ENCODE data around the gene UPF1. TPM values are rescaled to one million over a fixed set of nuclear protein-coding genes. Genes with fewer than 3 reads are reported as not detected.
"Not testable (repeated sequence)": the region's sequence is repeated elsewhere in the genome, so short reads cannot be mapped to it uniquely, and the experiment has no call there.

UPF1 gene
- total and polyA plus RNA-seq, 11 donors = 27.5 to 84.4 (median 38.3) TPM

GRCh38 chr19:18915639-18916038, 83.9 kb downstream of the UPF1 start:
- H3K4me3 ChIP-seq = no peak overlapping the region
- no peak overlapping the region for H3K27ac ChIP-seq
- H3K27me3 ChIP-seq = no peaks in the 10 kb centered on the region
- no peak for DNase-seq
- TF ChIP-seq POLR2A (IDR thresholded peaks at IDR 0.05) (no peak), CTCF (IDR thresholded peaks at IDR 0.05) (peak in 7 of 12 donors; percentile 15 to 47 (median 26))
- H3K36me3 ChIP-seq = peaks cover 0 to 46% (median 22%) of the 10 kb centered on the region in 9 donors
- peaks cover 6 to 43% (median 22%) of the 10 kb centered on the region in 12 donors for H3K4me1 ChIP-seq
- WGBS, 4 donors = 30 to 64% (median 61%) methylated on average over 2 to 5 of the region's 5 CpGs
- no peaks in the 10 kb centered on the region for H3K9me3 ChIP-seq
- intact Hi-C loops (cut with DNase I) = no loop called here
- ATAC-seq = no peak

- Histone ChIP-seq H3K4me3 (peak overlapping the region in 4 of 12 donors; percentile 66 to 97 (median 83)), H3K4me1 (peaks cover 6 to 47% (median 25%) of the 10 kb centered on the region in 12 donors), H3K36me3 (peaks cover 0 to 46% (median 27%) of the 10 kb centered on the region in 9 donors)
- H3K27ac ChIP-seq; intact Hi-C loops (cut with DNase I); H3K9me3 ChIP-seq; DNase-seq; H3K27me3 ChIP-seq; ATAC-seq: not testable (repeated sequence)
- 80 to 88% (median 85%) methylated on average over 9 of the region's 9 CpGs for WGBS, 4 donors
Measured at GRCh38 chr19:18917593-18917992, 85.8 kb downstream of the UPF1 start.

Other genes starting within 250 kb of the UPF1 start
- 100 to 1,000 TPM in 2 of 9 donors, 10 to 100 TPM in 7; 42.9 to 205 (median 68.2) TPM for gene REX1BD, start 243.2 kb upstream of the UPF1 start, total RNA-seq
- gene REX1BD, start 243.2 kb upstream of the UPF1 start, polyA plus RNA-seq = 100 to 1,000 TPM in 1 of 2 donors, 10 to 100 TPM in 1; 46.8 to 101 TPM
- gene CRLF1, start 225.2 kb upstream of the UPF1 start, total RNA-seq = 10 to 100 TPM in 4 of 9 donors, 1 to 10 TPM in 5; 2.8 to 60.5 (median 9.9) TPM
- 10 to 100 TPM; 50.2 to 64.0 TPM for gene CRLF1, start 225.2 kb upstream of the UPF1 start, polyA plus RNA-seq
- gene TMEM59L, start 219.1 kb upstream of the UPF1 start, total RNA-seq = 1 to 10 TPM in 5 of 9 donors, under 1 TPM in 4; 0.50 to 4.6 (median 1.1) TPM
- 1 to 10 TPM; 1.5 to 5.1 TPM for gene TMEM59L, start 219.1 kb upstream of the UPF1 start, polyA plus RNA-seq
- gene KLHL26, start 194.9 kb upstream of the UPF1 start, total RNA-seq = 10 to 100 TPM in 1 of 9 donors, 1 to 10 TPM in 8; 4.6 to 11.4 (median 6.8) TPM
- gene KLHL26, start 194.9 kb upstream of the UPF1 start, polyA plus RNA-seq = 1 to 10 TPM; 2.8 to 4.9 TPM
- gene CRTC1, start 148.3 kb upstream of the UPF1 start, total RNA-seq = 10 to 100 TPM in 2 of 9 donors, 1 to 10 TPM in 7; 3.8 to 10.2 (median 8.2) TPM
- 1 to 10 TPM; 4.4 to 6.4 TPM for gene CRTC1, start 148.3 kb upstream of the UPF1 start, polyA plus RNA-seq
- 1 to 10 TPM in 3 of 9 donors, under 1 TPM in 5, not detected in 1; 0.16 to 2.7 (median 0.60) TPM for gene COMP, start 40.7 kb upstream of the UPF1 start, total RNA-seq
- gene COMP, start 40.7 kb upstream of the UPF1 start, polyA plus RNA-seq = under 1 TPM; 0.11 to 0.53 TPM
- 1 to 10 TPM in 4 of 9 donors, under 1 TPM in 5; 0.21 to 2.1 (median 0.72) TPM for gene CERS1, start 64.2 kb downstream of the UPF1 start, total RNA-seq
- under 1 TPM; 0.27 to 0.40 TPM for gene CERS1, start 64.2 kb downstream of the UPF1 start, polyA plus RNA-seq
- gene COPE, start 87.4 kb downstream of the UPF1 start, total RNA-seq = 100 to 1,000 TPM in 8 of 9 donors, 10 to 100 TPM in 1; 94.0 to 241 (median 123) TPM
- 100 to 1,000 TPM; 172 to 216 TPM for gene COPE, start 87.4 kb downstream of the UPF1 start, polyA plus RNA-seq
- gene DDX49, start 87.8 kb downstream of the UPF1 start, total RNA-seq = 10 to 100 TPM; 14.3 to 49.9 (median 25.9) TPM
- gene DDX49, start 87.8 kb downstream of the UPF1 start, polyA plus RNA-seq = 10 to 100 TPM; 41.2 to 56.9 TPM
- gene HOMER3, start 109.3 kb downstream of the UPF1 start, total RNA-seq = 10 to 100 TPM; 13.6 to 36.8 (median 16.4) TPM
- gene HOMER3, start 109.3 kb downstream of the UPF1 start, polyA plus RNA-seq = 10 to 100 TPM; 27.4 to 32.4 TPM
- 10 to 100 TPM; 36.1 to 76.5 (median 59.4) TPM for gene SUGP2, start 201.6 kb downstream of the UPF1 start, total RNA-seq
- gene SUGP2, start 201.6 kb downstream of the UPF1 start, polyA plus RNA-seq = 10 to 100 TPM; 36.8 to 47.8 TPM
- 10 to 100 TPM in 8 of 9 donors, 1 to 10 TPM in 1; 9.9 to 23.6 (median 18.0) TPM for gene ARMC6, start 201.6 kb downstream of the UPF1 start, total RNA-seq
- 10 to 100 TPM; 22.4 to 24.7 TPM for gene ARMC6, start 201.6 kb downstream of the UPF1 start, polyA plus RNA-seq
- gene SLC25A42, start 232.0 kb downstream of the UPF1 start, total RNA-seq = 10 to 100 TPM; 15.7 to 28.0 (median 17.9) TPM
- 10 to 100 TPM; 15.6 to 21.1 TPM for gene SLC25A42, start 232.0 kb downstream of the UPF1 start, polyA plus RNA-seq

Measured in heart left ventricle (tissue), 16 donors.